HG03095 (cell line): ENCODE data around the gene RUBCNL.

Experiments used
- ATAC-seq: cut with Tn5 transposase; IDR thresholded peaks from one replicate; pipeline ENCODE4 v1.9.1; 2021; ENCODE audit warnings: moderate library complexity; ENCODE audit not compliant: unreplicated experiment

The RUBCNL gene

GRCh38 chr13:46311217-46311616, 75.8 kb downstream of the RUBCNL start:
- no peak for ATAC-seq

GRCh38 chr13:46310066-46310465, 77.0 kb downstream of the RUBCNL start:
- ATAC-seq: no peak

GRCh38 chr13:46307554-46307953, 79.5 kb downstream of the RUBCNL start:
- ATAC-seq: no peak

DNA sequence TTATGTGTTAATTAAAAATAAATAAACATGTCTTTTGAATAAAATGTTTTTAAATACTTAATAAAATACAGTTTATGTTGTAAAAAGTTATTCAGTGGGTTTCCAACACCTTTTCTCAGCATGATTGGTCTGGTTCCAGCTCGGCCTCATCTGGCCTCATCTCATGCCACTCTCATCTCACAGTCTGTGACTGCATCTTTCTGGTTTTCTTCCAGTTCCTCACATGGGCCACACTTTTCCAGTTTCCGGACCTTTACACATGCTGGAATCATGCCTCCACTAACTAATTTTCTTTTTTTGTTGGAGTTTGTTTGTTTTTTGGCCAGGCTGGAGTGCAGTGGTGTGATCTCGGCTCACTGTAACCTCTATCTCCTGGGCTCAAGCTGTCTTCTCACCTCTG, 82.5 kb downstream of the RUBCNL start:
- no peak for ATAC-seq

- ATAC-seq: no peak
Measured at GRCh38 chr13:46303742-46304385, 83.2 kb downstream of the RUBCNL start.

- no peak for ATAC-seq
Measured at GRCh38 chr13:46297361-46297811, 89.7 kb downstream of the RUBCNL start.

GRCh38 chr13:46296921-46297320, 90.1 kb downstream of the RUBCNL start:
- no peak for ATAC-seq

GRCh38 chr13:46296115-46296822, 90.8 kb downstream of the RUBCNL start:
- ATAC-seq: peak; percentile 36

- peak; percentile 62 for ATAC-seq
Measured at GRCh38 chr13:46295491-46296114, 91.4 kb downstream of the RUBCNL start.

DNA sequence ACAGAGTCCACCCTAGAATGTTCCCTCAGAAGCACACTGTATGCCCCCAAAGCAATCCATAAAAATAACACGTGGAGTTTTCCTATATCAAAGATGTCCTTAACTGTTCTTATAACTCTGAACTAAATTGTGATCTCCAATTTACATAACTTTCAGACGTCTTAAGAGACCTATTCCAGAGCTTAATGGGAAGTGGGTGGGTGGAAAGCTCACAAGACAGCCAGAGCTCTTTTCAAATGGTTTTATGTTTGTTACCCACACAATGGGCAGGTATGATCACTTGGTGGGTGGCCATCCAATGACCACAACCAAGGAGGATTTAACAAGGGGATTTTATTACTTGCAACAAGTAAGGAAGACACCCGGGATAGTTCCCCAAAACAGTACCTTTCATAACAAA, 93.6 kb downstream of the RUBCNL start:
- no peak for ATAC-seq
